HEK293 (cell line): Measurements from ENCODE around the gene MRPS11.

Experiments
- YY1 ChIP-seq: fragments of 450-650 bp; formaldehyde crosslinking; IDR thresholded peaks from 2 replicates; pipeline ENCODE4 v1.5.1; 2018; ENCODE audit warnings: missing biosample characterization, missing genetic modification characterization
- ZNF501 ChIP-seq: fragments of 450-650 bp; formaldehyde crosslinking; IDR thresholded peaks from 2 replicates; pipeline ENCODE4 v1.5.1; 2016; ENCODE audit warnings: missing biosample characterization, missing genetic modification characterization
- TF ChIP-seq, protein P1 (sequence below): fragments of 450-650 bp; formaldehyde crosslinking; IDR thresholded peaks from 2 replicates; pipeline ENCODE4 v1.5.1; 2016; ENCODE audit warnings: missing biosample characterization, missing genetic modification characterization
- TF ChIP-seq, protein P2 (sequence below): fragments of 450-650 bp; formaldehyde crosslinking; IDR thresholded peaks from 2 replicates; pipeline ENCODE4 v1.5.1; 2016; ENCODE audit warnings: missing biosample characterization, missing genetic modification characterization
- TF ChIP-seq, protein P3 (sequence below): fragments of 450-650 bp; formaldehyde crosslinking; IDR thresholded peaks from 2 replicates; pipeline ENCODE4 v1.5.1; 2016; ENCODE audit warnings: missing biosample characterization, missing genetic modification characterization
- TF ChIP-seq, protein P4 (sequence below): fragments of 450-650 bp; formaldehyde crosslinking; IDR thresholded peaks from 2 replicates; pipeline ENCODE4 v1.5.1; 2016; ENCODE audit warnings: missing biosample characterization, missing genetic modification characterization

DNA sequence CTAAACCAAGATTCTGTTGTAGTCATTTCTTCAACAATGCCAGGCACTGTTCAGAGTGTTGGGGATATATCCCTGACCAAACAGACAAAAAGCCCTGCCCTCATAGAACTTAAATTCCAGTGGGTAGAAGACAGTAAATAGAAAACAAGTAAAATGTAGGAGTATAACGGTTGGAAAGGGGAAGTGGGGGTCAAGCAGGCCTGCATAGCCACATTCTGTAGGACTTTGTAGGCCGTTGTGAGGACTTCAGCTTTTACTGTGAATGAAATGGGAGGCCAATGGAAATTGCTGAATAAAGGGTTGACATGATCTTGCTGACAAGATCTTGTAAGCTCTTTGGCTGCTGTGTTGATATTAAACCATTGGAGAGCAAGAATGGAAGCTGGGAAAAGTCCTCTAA is 1.8 kb downstream of the MRPS11 start:
- TF ChIP-seq, protein P1, sequence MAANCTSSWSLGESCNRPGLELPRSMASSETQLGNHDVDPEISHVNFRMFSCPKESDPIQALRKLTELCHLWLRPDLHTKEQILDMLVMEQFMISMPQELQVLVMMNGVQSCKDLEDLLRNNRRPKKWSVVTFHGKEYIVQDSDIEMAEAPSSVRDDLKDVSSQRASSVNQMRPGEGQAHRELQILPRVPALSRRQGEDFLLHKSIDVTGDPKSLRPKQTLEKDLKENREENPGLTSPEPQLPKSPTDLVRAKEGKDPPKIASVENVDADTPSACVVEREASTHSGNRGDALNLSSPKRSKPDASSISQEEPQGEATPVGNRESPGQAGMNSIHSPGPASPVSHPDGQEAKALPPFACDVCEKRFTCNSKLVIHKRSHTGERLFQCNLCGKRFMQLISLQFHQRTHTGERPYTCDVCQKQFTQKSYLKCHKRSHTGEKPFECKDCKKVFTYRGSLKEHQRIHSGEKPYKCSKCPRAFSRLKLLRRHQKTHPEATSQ (tag by site-specific recombination), result no peak
- TF ChIP-seq, protein P2, sequence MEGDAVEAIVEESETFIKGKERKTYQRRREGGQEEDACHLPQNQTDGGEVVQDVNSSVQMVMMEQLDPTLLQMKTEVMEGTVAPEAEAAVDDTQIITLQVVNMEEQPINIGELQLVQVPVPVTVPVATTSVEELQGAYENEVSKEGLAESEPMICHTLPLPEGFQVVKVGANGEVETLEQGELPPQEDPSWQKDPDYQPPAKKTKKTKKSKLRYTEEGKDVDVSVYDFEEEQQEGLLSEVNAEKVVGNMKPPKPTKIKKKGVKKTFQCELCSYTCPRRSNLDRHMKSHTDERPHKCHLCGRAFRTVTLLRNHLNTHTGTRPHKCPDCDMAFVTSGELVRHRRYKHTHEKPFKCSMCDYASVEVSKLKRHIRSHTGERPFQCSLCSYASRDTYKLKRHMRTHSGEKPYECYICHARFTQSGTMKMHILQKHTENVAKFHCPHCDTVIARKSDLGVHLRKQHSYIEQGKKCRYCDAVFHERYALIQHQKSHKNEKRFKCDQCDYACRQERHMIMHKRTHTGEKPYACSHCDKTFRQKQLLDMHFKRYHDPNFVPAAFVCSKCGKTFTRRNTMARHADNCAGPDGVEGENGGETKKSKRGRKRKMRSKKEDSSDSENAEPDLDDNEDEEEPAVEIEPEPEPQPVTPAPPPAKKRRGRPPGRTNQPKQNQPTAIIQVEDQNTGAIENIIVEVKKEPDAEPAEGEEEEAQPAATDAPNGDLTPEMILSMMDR, result no peak
- TF ChIP-seq, protein P3, sequence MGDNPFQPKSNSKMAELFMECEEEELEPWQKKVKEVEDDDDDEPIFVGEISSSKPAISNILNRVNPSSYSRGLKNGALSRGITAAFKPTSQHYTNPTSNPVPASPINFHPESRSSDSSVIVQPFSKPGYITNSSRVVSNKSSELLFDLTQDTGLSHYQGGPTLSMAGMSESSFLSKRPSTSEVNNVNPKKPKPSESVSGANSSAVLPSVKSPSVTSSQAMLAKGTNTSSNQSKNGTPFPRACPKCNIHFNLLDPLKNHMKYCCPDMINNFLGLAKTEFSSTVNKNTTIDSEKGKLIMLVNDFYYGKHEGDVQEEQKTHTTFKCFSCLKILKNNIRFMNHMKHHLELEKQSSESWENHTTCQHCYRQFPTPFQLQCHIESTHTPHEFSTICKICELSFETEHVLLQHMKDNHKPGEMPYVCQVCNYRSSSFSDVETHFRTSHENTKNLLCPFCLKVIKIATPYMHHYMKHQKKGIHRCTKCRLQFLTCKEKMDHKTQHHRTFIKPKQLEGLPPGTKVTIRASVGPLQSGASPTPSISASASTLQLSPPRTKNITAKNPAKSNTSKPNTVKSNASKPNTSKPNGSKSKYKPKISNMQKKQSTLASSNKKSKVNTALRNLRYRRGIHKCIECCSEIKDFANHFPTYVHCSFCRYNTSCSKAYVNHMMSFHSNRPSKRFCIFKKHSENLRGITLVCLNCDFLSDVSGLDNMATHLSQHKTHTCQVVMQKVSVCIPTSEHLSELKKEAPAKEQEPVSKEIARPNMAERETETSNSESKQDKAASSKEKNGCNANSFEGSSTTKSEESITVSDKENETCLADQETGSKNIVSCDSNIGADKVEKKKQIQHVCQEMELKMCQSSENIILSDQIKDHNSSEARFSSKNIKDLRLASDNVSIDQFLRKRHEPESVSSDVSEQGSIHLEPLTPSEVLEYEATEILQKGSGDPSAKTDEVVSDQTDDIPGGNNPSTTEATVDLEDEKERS (tag by site-specific recombination), result no peak
- TF ChIP-seq, protein P4, sequence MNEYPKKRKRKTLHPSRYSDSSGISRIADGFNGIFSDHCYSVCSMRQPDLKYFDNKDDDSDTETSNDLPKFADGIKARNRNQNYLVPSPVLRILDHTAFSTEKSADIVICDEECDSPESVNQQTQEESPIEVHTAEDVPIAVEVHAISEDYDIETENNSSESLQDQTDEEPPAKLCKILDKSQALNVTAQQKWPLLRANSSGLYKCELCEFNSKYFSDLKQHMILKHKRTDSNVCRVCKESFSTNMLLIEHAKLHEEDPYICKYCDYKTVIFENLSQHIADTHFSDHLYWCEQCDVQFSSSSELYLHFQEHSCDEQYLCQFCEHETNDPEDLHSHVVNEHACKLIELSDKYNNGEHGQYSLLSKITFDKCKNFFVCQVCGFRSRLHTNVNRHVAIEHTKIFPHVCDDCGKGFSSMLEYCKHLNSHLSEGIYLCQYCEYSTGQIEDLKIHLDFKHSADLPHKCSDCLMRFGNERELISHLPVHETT (tag by site-specific recombination), result no peak
- TF ChIP-seq YY1 (tag by site-specific recombination) (no peak), ZNF501 (tag by site-specific recombination) (no peak)
